Activated effector memory CD4-positive, alpha-beta T cell treated with anti-CD3 and anti-CD28 coated beads, Interleukin-2, amount 50 U/mL, for 16 hours (primary cell): Measurements from ENCODE around the gene DUS1L.

Experiments
- DNase-seq: peaks from one replicate; pipeline ENCODE4 v3.0.0-alpha.2; 2020

The DUS1L gene

GRCh38 chr17:82087961-82088837 lies 22.6 kb upstream of the DUS1L start:
- DNase-seq, result no peak

DNA sequence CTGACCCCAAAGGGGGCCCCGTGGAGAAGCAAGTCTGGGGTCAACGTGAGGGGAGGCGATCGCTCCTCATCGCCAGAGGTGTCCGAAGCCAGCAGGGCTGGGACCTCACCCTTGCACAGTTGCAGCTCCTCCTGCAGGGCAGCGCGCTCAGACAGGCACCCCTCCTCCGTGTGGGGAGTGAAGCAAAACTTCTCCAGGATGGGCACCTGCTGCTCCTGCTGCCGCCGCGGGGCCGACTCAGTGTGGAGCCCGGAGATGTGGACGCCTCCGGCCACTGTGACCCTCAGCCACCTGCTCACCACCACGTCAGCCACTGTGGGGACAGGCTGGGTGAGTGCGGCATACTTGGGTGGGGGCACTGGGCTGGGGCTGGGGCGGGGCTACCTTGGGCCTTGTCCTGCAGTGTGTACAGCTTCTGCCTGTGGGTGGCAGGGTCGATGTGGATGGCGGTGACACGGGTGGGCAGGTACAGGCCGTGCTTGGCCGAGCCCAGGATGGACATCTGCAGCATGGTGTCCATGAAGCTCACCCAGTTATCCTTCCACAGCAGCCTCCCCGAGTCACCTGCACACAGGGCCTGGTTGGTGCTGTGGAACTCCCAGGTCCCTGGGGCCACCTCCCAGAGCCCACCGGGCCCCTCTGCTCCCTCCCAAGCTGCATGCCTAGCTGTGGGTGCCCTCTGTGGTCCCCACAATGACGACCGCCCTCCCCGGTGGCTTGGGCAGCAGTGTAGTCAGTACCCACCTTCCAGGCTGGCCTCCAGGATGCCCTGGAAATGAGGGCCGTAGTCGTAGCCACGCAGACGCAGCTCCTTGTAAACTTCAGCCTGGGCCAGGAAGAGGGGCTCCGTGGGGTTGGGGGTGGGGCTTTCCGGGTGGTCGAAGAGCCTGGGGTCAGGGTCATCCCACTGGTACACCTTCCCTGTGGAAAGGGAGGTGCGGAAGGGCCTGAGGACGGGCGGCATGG lies 21.6 kb upstream of the DUS1L start:
- no peak for DNase-seq

DNA sequence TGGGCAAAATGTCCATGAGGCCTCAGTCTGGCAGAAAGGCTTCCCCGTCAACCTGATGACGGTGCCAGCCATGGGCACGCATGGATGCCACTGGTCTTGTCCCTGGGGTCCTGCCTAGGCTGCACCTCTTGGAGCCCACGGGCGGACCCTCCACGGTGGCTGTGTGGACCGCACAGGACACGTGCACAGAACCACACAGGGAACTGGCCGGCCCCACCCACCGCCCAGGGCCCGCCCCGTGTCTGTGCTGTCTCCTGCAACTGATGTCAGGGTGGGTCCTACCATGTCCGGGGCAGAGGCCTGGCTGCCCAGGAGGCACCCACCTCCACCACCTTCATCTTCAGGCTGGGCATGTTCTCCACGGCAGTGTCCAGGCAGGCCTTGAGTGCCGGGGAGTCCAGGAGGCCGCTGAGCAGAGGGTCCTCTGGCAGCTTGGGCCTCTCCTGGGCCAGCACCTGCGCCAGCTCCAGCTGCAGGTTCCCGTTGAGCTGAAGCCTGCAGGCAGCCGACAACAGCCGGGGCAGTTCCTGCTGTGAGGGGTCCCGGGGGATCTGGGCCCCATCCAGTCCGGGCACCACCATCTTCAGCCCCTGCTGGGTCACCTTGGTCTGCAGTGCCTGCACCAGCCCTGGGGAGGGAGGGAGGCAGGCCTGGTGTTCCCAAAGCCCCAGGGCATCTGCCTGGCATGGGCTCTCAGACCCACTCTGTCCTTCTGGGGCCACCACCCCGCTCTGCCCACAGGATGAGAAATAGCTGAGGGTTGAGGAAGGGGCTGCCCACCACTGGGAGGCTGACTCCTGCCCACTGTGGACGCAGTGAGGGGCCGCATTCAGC lies 20.5 kb upstream of the DUS1L start:
- DNase-seq, result no peak

DNA sequence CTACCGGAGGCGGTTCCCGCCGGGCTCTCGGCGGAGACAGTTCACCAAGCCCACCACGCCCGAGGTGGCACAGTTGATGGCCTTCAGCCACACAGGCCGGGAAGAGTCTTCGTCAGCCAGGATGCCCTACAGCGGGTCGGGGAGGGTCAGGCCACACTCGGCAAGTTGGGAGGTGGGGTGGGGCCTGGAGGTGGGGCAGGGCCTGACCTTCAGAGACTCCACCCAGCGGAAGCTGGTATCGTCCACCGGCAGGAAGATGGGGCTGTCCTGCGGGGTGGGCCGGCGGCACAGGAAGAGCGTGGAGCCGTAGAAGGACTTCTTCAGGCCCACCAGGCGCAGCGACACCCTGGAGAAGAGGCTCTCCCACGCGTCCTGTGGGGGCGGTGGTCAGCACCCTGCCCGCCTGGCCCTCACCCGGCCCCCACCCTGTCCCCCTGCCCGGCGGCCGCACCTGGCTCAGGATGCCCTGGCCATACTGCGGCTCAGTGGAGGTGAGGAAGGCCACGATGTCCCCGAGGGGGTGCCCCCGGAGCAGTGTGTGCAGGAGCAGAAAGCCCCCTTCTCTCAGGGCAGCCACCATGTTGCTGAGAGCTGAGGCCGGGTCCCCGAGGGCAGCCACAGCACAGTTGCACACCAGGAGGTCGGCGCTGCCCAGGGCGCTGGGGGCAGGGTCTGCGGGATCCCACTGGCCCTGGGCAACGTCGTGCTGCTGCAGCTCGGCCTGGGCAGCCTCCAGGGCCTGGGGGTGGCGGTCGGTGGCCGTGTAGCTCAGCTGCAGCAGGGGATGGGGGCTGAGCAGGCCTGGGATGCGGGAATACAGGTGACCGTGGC lies 19.6 kb upstream of the DUS1L start:
- DNase-seq, result no peak

- DNase-seq, result no peak
These were observed 18.9 kb upstream of the DUS1L start for GRCh38 chr17:82084373-82085030.

DNA sequence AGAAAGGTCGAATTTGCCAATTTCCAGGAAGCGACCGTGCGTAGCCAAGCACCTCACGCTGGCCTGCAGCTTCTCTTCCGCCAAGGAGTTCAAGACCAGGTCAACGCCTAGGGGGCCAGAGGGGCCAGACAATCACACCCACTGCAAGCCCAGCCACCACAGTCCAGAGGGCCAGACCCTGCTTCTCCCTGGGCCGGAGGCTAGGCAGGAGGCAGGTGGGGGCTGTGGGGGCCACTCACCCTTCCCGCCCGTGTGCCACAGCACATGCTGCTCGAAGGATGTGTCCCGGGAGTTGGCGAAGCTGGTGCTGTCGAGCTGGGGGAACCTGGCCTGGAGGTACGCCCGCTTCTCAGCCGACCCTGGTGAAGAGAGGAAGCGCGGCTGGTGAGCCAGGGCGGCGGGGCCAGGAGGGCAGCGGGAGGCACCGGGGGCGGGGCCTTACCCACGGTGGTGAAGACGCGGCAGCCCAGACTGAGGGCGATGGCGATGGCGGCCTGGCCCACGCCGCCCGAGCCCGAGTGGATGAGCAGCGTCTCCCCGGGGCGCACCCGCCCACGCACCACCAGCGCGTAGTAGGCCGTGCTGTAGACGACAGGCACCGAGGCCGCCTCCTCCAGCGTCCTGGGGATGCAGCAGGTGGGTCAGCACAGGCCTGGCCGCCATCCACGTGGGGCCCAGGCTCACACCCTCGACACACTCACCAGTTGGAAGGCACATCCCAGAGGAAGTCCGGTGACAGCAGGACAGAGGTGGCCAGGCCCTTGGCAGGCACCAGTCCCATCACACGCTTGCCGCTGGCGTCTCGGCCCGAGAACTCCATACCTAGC lies 18.1 kb upstream of the DUS1L start:
- no peak for DNase-seq

- DNase-seq, result no peak
These were observed 17.4 kb upstream of the DUS1L start for GRCh38 chr17:82083009-82083408.

- no peak for DNase-seq
These were observed 16.9 kb upstream of the DUS1L start for GRCh38 chr17:82082456-82082855.

GRCh38 chr17:82081966-82082365 lies 16.4 kb upstream of the DUS1L start:
- DNase-seq, result no peak

- DNase-seq, result no peak
These were observed 15.9 kb upstream of the DUS1L start for GRCh38 chr17:82081546-82081945.

GRCh38 chr17:82080789-82081464 lies 15.3 kb upstream of the DUS1L start:
- no peak for DNase-seq

DNA sequence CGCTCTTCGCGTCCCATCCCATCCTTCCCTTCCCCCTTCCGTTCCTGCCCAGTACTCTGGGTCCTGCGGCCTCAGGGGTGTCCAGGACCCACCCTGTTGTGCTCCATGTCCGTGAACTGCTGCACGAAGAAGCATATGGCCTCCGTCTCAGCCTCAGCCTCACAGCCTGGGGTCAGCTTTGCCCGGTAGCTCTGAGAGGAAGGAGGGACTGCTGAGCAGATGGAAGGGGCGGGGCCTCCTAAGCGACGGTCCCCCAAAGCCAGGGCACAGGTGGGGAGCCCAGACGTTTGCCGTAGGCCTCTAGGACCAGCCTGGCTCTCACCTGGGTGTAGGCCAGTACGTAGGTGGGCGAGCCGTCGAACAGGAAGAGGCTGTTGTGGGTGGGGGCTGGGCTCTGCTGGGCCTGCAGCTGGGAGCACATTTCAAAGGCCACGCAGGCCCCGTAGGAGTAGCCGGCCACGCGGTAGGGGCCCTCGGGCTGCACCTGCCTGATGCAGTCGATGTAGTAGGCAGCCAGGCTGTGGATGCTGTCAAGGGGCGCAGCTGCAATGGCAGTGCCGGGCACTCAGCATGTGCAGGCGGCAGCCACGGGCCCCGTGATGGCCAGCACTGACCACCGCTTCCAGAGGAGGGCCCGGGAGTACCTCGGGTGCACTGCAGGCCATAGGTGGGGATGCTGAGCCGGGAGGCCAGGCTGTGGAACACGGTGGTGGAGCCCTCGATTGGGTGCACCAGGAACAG lies 14.6 kb upstream of the DUS1L start:
- DNase-seq, result no peak

DNA sequence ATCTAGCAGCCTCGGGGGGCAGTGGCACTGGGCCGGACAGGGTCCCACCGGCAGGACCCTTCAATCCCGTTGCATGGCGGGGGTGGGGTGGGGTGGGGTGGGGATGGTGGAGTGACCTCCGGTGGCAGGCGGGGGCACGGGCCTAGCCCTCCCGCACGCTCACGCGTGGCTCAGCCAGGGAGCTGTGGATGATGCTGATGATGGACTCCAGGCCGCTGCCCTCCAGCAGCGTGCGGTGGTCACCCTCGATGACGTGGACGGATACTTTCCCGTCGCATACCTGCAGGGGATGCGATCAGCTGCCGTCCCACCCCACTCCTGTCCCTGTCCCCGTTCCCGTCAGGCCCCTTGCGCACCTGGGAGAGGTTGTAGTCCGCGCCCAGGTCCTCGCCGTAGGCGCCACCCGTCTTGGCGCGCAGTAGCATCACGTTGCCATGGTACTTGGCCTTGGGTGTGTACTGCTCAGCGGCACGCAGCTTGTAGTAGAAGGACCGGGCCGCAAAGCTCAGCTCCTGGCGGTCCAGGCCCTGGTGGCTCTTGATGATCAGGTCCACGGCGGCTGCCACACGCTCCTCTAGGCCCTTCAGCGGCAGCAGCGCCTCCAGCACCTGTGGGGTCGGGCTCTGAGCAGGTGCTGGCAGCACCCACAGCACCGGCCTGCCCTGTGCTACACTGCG lies 13.5 kb upstream of the DUS1L start:
- no peak for DNase-seq

DNA sequence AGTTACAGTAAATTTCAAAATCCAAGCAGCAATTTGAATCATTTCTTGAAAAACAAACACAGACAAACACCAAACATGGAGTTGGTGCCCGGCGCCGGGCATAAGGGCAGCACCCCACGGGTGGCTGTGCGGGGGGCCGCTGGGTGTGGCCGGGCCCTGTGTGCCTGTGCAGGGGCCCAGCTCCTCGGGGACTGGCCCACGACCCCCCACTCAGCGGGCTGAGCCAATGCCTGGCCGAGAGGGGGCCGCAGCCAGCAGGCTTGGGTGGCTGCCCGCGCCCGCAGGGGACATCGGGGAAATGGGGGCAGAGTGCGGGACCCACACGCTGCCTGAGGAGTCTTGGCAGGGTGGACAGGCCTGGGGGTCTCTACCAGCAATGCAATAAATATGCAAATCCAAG lies 12.8 kb upstream of the DUS1L start:
- no peak for DNase-seq

- no peak for DNase-seq
These were observed 12.2 kb upstream of the DUS1L start for GRCh38 chr17:82077617-82078358.

DNA sequence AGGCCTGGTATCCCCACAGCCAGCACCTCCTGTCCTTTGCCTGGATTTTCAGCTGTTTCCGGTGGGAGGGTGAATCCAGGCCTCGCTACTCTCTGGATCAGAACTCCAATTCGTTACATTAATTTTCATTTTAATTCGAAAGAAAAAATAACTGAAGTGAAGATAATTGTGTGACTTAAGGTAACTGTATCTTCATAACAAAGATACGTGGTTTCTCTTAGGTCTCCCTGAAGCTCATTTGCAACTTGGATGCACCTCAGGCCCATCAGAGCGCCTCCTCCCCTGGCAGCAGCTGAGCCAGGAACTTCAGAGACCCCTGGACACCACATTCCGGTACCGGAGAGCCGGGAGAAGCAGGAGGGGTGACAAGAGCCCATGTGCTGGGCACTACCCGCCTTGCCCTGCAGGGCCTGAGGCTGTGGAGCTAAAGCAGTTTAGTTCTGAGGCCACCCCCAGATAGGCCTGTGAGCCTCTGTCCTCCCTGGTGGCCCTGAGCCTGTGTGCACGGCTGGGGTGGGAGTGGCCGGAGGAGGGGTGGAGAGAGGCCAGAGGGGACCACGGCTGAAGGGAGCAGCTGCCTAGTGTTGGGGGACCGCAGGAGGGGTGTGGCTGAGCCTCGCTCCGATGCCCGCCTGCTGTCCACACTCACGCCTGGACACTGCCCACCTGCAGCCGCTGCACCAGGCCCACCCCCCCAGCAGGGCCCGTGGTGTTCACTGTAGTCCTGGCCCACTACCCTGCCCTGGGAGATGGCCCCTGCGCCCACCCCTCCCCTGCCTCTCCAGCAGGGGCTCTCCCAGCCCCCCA lies 11.4 kb upstream of the DUS1L start:
- no peak for DNase-seq
